DOHH2 (cell line): Measurements from ENCODE around the gene SLC22A12.

ENCODE experiments used
- EZH2phosphoT487 ChIP-seq: fragments of 200-600 bp; sonication (generic); IDR thresholded peaks from 2 replicates; pipeline ENCODE4 v1.6.1; 2017; ENCODE audit warnings: borderline replicate concordance, mild to moderate bottlenecking, antibody characterized with exemption, low read length, moderate library complexity, mixed read lengths
- TF ChIP-seq, protein P1 (sequence below): fragments of 200-600 bp; sonication (generic); IDR thresholded peaks from one replicate; pipeline ENCODE4 v1.5.1; 2014; ENCODE audit warnings: antibody characterized with exemption, mild to moderate bottlenecking, low read depth, low read length; ENCODE audit not compliant: poor library complexity, severe bottlenecking

DNA sequence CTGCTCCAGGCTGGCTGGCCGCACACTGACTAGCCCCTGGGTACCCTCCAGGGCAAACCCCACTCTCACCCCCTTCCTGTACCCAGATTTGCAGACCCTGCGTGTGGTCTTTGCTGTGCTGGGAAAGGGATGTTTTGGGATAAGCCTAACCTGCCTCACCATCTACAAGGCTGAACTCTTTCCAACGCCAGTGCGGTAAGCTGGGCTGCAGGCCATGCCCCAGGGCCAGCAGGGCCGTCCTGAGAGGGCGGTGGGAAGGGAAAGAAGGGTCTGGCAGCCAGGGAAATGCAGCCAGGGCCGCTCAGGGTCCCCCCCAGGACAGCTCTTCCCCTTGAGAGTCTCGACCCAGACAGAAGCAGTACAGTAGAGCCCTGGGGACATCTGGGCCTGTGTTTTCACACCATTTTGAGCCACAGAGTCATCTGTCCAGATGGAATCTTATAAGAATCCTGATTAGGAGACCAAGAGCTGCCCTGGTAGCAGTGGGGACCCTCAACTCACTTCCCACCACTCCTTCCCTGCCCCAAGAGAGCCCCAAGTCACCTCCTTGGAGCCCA, 22.4 kb upstream of the SLC22A12 start:
- TF ChIP-seq, protein P1, sequence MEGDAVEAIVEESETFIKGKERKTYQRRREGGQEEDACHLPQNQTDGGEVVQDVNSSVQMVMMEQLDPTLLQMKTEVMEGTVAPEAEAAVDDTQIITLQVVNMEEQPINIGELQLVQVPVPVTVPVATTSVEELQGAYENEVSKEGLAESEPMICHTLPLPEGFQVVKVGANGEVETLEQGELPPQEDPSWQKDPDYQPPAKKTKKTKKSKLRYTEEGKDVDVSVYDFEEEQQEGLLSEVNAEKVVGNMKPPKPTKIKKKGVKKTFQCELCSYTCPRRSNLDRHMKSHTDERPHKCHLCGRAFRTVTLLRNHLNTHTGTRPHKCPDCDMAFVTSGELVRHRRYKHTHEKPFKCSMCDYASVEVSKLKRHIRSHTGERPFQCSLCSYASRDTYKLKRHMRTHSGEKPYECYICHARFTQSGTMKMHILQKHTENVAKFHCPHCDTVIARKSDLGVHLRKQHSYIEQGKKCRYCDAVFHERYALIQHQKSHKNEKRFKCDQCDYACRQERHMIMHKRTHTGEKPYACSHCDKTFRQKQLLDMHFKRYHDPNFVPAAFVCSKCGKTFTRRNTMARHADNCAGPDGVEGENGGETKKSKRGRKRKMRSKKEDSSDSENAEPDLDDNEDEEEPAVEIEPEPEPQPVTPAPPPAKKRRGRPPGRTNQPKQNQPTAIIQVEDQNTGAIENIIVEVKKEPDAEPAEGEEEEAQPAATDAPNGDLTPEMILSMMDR = no peak
- no peak for TF ChIP-seq EZH2phosphoT487
